Astrocyte of the hippocampus (primary cell): ENCODE data around the gene AIFM2.
"Not testable (repeated sequence)": the region's sequence is repeated elsewhere in the genome, so short reads cannot be mapped to it uniquely, and the experiment has no call there.

Experiments used
- DNase-seq: peaks from one replicate; pipeline ENCODE4 v3.0.0; 2011; ENCODE audit warnings: low read depth, low spot score

Gene AIFM2

DNA sequence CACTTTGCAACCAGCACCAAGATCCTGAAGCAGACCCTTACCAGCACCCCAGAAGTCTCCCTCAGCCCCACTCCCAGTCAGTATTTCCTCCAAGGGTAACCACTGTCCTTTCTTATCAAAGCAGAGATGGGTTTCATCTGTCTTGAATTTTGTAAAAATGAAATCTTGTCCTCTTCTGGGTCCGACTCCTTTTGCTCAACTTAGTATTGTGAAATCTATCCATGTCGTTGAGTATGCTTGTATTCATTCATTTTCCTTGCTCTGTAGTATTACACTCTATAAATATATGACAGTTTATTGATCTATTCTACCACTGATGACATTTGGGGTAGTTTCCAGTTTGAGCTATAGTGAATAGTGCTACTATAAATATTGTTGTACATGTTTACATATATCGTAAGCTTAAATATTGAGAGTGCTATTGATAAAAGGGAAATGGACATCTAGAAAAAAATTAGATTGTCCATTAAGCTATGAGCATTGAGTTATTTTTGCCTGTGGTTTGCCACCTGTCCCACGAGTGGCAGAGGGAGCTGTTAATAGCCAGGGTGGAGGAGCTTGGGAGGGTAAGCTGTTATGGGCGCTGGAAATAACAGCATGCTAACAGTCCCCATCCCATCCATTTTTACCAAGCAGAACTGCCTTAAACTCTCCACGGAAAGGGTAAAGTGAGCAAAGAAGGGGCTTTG lies 36.5 kb downstream of the AIFM2 start:
- DNase-seq: no peak

DNA sequence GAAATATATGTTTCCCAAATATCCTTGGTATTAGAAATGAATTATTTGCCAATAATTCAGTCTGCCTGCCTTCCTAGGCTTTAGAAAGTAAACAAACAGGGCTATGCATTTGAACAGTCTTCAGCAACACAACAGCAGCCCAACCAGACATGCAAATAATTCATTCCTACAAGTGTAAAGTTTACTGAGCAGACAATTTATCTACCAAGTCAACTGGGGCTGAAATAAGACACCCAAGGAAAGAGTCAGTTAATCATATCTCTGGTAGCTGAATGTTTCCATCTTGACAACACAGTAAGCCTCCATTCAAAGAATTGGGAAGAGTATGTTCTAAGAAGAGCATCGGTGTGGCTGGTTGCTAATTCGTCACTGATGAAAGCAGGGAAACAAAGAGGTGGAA lies 38.4 kb downstream of the AIFM2 start:
- no peak for DNase-seq

- DNase-seq: no peak
Measured at GRCh38 chr10:70093335-70093944, 39.2 kb downstream of the AIFM2 start.

DNA sequence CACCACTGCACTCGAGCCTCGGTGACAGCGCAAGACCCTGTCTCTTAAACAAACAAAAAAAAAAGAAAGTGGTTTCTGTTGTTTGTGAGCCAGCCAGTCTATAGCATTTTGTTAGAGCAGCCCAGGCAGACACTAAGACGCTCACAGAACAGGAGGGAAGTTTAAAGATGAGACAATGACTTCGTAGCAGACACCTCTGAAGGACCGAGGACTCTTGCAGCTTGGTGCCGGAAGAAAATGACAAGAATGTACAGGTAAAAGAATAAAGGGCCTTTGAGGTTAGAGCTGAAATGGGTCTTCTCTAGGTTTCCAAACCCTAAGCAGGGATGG lies 40.3 kb downstream of the AIFM2 start:
- DNase-seq: no peak

- DNase-seq: no peak
Measured at GRCh38 chr10:70090951-70091350, 41.7 kb downstream of the AIFM2 start.

DNA sequence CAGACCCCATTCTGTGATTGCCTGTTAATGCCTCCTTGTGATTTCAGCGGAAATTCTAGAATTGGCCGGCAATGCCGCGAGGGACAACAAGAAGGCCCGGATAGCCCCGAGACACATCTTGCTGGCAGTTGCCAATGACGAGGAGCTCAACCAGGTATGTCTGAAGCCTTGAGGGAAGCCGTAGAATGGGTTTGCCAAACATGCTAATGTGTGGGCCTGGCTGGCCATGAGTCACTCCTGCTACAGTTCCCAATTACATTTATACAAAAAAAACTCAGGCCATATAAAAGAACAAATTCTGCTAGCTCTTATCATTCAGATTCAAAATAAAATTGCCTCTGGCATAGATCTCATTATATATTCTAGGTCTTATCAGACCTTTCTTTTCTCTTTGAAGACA lies 42.6 kb downstream of the AIFM2 start:
- DNase-seq: peak; percentile 46

GRCh38 chr10:70088308-70088698 lies 44.3 kb downstream of the AIFM2 start:
- peak; percentile 8 for DNase-seq

DNA sequence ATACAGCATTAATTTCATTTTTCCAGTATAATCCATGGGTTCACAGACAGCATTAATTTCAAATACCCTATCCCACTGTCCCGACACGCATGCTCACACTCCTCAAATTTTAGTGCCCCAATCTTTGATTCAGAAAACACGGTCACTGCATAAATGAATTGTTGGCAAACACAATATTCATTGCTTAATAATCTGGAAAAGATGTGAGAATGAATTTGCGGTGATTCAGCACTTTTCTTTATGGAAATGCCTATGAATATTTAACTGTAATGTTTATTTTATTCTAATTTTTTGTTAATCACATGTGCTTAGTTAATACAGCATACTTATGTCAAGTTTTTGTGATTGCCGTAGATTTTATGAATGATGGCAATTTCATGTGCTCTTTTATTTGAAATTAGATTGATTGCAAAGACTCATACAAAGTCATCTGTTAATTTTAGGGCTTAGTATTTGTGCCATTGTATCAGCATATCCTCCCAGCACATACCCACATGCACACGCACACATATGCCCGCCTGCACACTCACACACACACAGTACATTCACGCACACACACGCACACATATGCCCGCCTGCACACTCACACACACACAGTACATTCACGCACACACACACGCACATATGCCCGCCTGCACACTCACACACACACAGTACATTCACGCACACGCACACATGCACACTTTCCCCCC lies 44.9 kb downstream of the AIFM2 start:
- DNase-seq: no peak

- no peak for DNase-seq
Measured at GRCh38 chr10:70085975-70086613, 46.5 kb downstream of the AIFM2 start.

DNA sequence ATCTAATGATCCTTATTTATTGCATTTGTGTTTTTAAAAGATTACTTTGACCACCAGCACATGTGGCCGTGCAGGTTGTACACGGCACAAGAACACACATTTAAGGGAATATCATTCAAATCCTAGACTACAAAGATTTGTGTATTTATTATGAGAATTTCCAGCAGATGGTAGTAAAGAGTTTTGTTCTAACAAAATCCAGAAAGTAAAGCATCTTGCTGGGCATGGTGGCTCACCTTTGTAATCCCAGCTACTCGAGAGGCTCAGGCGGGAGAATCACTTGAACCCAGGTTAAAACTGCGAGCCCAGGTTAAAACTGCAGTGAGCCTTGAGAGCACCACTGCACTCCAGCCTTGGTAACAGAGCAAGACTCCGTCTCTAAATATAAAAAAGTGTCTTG lies 48.4 kb downstream of the AIFM2 start:
- no peak for DNase-seq

DNA sequence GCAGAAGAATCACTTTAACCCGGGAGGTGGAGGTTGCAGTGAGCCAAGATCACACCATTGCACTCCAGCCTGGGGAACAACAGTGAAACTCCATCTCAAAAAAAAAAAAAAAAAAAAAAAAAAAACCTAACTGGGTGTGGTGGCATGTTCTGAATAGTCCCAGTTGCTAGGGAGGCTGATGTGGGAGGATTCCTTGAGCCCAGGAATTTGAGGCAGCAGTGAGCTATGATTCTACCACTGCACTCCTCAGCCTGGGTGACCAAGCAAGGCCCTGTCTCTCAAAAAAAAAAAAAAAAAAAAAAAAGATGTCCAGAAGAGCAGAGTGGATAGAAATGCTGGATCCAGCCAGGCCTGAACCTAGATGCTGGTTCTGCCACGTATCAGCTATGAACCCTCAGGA lies 51.8 kb downstream of the AIFM2 start:
- DNase-seq: not testable (repeated sequence)

GRCh38 chr10:70078937-70079336 lies 53.7 kb downstream of the AIFM2 start:
- no peak for DNase-seq

DNA sequence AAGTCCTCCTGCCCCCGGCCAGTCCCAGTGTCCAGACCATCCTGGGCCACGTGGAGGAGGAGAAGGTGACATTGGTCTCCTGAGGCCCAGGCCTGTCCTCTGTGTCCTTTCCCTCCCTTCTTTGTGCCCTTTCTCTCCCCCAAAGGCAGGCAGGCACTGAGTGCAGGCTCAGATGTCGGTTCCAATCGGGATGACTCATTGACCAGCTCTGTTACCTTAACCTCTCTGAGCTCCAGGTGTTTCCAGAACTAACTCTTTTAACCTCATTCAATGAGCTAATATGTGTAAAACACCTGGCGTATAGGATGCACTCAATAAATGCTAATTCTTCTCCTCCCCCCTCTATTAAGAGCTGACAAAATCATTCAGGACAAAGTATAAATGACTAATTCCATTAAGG lies 54.3 kb downstream of the AIFM2 start:
- DNase-seq: no peak

DNA sequence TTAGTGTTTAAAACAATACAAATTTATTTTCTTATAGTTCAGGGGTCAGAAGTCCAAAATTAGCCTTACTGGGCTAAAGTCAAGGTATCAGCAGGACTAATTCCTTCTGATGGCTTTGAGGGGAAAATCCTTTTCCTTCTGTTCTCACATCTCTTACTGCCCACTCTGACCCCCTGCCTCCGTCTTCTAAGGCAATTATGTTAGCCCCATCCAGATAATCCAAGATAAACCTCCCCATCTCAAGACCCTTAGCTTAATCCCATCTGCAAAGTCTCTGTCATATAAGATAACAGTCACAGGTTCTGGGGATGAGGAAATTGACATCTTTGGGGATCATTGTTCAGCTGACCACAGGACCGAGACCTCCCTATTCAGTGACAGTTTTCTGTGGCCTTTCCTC lies 57.7 kb downstream of the AIFM2 start:
- DNase-seq: no peak

DNA sequence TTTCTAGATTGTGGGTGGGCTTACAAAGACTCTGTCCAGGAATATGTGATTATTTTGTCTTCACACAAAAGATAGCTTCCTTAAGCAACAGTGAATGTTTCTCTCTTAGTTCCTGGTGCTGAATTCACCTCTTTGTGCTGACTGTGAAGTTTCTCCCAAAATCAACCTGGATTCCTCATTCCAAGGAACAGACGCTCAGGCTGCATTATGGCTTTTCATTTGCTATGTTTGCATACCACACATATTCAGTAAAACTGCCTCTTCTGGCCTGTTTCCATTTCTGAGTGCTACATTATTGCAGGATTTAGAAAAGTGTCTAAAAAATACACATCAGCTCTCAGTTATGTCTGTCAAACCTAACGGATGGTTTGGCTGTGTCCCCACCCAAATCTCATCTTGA lies 58.5 kb downstream of the AIFM2 start:
- peak; percentile 27 for DNase-seq

DNA sequence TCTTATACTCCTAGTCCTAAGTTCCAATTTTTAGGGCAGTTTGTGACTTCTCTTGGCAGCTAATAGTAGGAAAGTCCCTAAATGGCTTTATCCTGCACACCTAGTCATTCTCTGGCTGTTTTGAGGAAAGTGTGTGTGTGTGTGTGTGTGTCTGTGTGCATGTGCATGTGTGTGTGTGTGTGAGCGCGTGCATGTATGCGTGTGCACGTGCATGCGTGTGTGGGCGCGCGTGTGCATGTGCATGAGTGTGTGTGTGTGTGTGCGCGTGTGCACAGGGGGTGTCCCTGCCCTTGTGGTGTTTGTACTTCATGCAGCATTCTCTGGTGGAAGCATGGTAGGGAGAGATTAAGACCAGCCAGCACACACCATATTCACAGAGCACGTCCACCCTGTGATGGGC lies 61.8 kb downstream of the AIFM2 start:
- DNase-seq: no peak

- no peak for DNase-seq
Measured at GRCh38 chr10:70069346-70069745, 63.3 kb downstream of the AIFM2 start.

DNA sequence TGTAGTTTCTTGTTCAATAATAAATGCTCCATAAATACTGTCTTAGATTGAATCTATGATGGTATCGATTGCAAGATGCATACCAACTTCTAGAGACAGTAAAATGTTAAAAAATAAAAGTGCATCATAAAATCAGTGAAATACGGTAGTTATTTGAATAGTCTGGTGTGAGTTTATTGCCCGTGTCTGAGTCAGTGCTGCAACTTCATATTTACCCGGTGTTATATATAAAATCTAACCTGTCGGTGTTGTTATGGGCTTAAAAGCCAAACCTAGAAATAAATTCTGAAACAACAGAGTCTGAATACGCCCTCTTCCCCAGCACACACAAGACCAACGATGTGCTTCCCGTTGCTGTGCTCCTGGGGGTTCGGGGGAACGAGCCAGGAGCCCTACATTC lies 63.7 kb downstream of the AIFM2 start:
- DNase-seq: no peak

- DNase-seq: no peak
Measured at GRCh38 chr10:70067586-70067985, 65.0 kb downstream of the AIFM2 start.

- DNase-seq: no peak
Measured at GRCh38 chr10:70066190-70066589, 66.4 kb downstream of the AIFM2 start.

DNA sequence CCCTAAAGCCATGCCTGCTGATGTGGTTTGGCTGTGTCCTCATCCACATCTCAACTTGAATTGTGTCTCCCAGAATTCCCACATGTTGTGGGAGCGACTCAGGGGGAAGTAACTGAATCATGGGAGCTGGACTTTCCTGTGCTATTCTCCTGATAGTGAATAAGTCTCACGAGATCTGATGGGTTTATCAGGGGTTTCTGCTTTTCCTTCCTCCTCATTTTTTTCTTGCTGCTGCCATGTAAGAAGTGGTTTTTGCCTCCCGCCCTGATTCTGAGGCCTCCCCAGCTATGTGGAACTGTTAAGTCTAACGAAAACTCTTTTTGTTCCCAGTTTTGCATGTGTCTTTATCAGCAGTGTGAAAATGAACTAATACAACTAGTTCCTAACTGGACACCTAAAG lies 68.1 kb downstream of the AIFM2 start:
- DNase-seq: no peak

DNA sequence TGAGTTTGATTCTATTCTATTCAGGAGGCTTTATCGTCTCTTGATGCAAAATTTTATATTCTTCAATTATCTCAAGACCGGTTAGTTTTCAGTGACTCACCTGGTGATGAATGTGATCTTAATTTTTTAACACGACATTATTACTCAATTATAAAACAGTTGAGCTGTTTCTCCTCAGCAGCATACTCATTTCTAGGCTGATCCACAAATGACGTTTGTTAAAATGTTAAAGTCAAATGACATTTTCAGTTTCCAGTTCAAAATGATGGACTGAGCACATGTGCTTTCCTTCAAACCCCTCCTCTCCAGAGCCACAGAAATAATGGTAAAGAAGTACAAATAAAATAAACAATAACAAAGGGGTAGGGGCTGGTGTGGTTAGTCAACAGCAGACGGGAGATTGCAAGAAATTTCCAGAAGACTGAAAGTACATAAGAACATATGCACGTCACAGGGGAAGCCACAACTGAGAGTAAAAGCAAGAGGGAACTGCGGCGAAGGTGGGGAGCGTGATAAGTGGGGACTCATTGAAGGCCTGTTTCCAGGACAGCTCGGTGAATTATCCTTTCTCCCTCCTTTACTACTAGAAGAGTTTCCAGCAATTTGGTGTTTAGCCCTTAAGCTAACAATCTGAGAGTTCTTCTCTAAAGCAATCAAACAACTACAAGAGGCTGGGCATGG lies 69.1 kb downstream of the AIFM2 start:
- DNase-seq: no peak
